NOMO-1 treated with dmso at 0.1 percent for 144 hours (cell line): ENCODE data around the gene CCDC28A.

Experiments used
- DNase-seq: peaks from one replicate; lab custom pipeline; 2025; ENCODE audit not compliant: unreplicated experiment; lab: John Stamatoyannopoulos, UW

The CCDC28A gene

DNA sequence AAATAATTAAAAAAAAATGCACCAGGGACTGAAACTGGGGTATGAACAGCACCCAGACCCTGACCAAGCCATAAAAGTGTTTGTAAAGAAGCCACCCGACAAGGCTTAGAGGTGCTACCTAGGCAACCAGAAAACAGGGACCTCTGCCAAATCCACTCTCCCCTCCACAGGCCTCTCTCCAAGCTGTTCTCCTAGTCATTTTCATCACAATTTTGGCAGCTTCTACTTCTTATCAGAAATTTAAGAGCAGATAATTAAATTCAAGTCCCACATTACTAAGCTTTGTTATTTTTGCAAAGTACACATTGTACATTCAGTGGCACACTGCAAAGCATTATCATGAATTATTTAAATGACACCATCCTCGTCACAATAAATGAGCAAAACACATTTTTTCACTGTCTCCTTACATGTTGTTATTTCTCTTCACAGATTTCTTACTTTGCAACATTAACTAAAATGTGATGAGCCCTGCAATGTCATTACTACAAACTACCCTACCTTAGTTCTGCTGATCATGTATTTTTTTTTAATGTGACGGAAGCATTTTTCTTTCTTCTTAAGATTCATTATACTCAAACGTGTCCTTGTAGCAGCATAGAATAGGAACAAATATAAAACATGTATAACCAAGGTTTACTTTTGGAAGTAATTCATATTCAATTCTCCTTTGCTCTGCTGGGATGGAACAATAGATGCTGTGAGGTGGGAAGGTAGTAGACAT lies 60.4 kb downstream of the CCDC28A start:
- DNase-seq = no peak

DNA sequence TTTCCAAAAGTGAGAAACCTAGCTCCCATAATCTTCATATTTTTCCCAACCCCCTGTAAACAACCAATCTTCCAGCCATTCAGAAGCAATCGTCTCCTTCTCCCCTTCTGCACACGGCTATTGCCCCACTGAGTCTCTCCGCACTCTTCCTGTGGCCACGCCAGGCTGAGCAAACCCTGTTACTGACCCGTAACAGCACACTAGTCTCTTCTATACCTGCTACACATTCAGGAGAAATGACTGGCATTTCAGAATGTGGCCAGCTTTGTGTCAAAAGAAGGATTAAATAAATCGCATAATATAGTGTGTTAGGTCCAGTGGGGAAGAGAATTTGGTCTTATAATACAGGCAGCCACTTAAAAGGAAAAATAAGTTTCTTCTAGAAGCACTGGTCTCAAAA lies 63.7 kb downstream of the CCDC28A start:
- DNase-seq = no peak
